K562 (cell line): ENCODE results near the gene TMC1. TPM values are rescaled to one million over a fixed set of nuclear protein-coding genes. Genes with fewer than 3 reads are reported as not detected.

Experiments
- ATAC-seq: fragments of 200-7000 bp; cut with Tn5 transposase; 3 replicates; pipeline ENCODE4 v1.9.1; 2020; ENCODE audit warnings: moderate library complexity
- BruUV-seq: library from RNA; stranded (reverse); fragments of 400-500 nt; replicated peaks from 2 replicates; lab custom pipeline; 2021; lab: Mats Ljungman, UMichigan
- CTCF ChIA-PET: fragments of 300-600 bp; formaldehyde crosslinking; extraction: SDS; loops from one replicate; lab custom pipeline; 2021; ENCODE audit warnings: low intra/inter-chr PET ratio; lab: Yijun Ruan, JAX
- POLR2A ChIA-PET: fragments of 300-600, 350-650 bp; sonication (Branson Sonifier 250); formaldehyde crosslinking; extraction: SDS; loops from one replicate; lab custom pipeline; 2021; ENCODE audit warnings: antibody characterized with exemption, inconsistent platforms; lab: Yijun Ruan, JAX
- DNase-seq, 4 experiments: peaks; one replicate each; pipeline versions ENCODE4 v3.0.0 to v3.0.0-alpha.2; 2011 to 2018; ENCODE audit warnings: low spot score in 3 of 4, mixed read lengths in 3 of 4; ENCODE audit errors: extremely low read depth in 1 of 4
- FAIRE-seq: peaks from 2 replicates; lab custom pipeline; 2011; peaks lifted over from hg19 to GRCh38; lab: Jason Lieb, UNC
- H2AFZ ChIP-seq: 2 replicates; pipeline ENCODE4 v1.6.0; 2011; ENCODE audit warnings: low read depth, low read length, control low read depth, inconsistent platforms
- H3K27ac ChIP-seq: fragments of 200-600 bp; 3 replicates; pipeline ENCODE4 v1.8.0; 2011; ENCODE audit warnings: low read depth, mild to moderate bottlenecking, control low read depth, inconsistent platforms, low read length, moderate library complexity, mixed read lengths; ENCODE audit errors: extremely low read depth
- H3K27me3 ChIP-seq, 2 experiments: fragments of 300-600 bp in 1 of 2; 2 replicates in 1 of 2; 3 replicates in 1 of 2; pipeline versions ENCODE4 v1.6.0 to v1.8.0; 2011; ENCODE audit warnings: inconsistent platforms in 2 of 2, low read length in 2 of 2, mild to moderate bottlenecking in 1 of 2, mixed read lengths in 1 of 2, moderate library complexity in 1 of 2; ENCODE audit not compliant: control insufficient read depth in 2 of 2, insufficient read depth in 2 of 2
- H3K36me3 ChIP-seq: fragments of 300-600 bp; 3 replicates; pipeline ENCODE4 v1.8.0; 2011; ENCODE audit warnings: mild to moderate bottlenecking, low read length, inconsistent platforms; ENCODE audit not compliant: control insufficient read depth, insufficient read depth
- H3K4me1 ChIP-seq, 2 experiments: fragments of 200-600 bp in 1 of 2; replicated peaks in 1 of 2; 2 replicates in 1 of 2; 3 replicates in 1 of 2; pipeline versions ENCODE4 v1.5.1 to v1.8.0; 2011; ENCODE audit warnings: inconsistent platforms in 2 of 2, low read length in 2 of 2, mild to moderate bottlenecking in 1 of 2, mixed read lengths in 1 of 2, moderate library complexity in 1 of 2; ENCODE audit not compliant: control insufficient read depth in 2 of 2, insufficient read depth in 2 of 2
- H3K4me2 ChIP-seq: 2 replicates; pipeline ENCODE4 v1.6.1; 2011; ENCODE audit warnings: low read length, control low read depth, inconsistent platforms, mixed read lengths; ENCODE audit not compliant: insufficient read depth
- H3K4me3 ChIP-seq: fragments of 200-600 bp; sonication (generic), shearing (Covaris generic); 2 replicates; pipeline ENCODE4 v1.5.1; 2016; ENCODE audit warnings: control low read depth, inconsistent platforms
- H3K79me2 ChIP-seq: fragments of 200-600 bp; 3 replicates; pipeline ENCODE4 v1.8.0; 2011; ENCODE audit warnings: low read length, inconsistent platforms; ENCODE audit not compliant: control insufficient read depth, insufficient read depth
- H3K9ac ChIP-seq, 2 experiments: 2 replicates each; pipeline versions ENCODE4 v1.6.0 to v1.6.1; 2011; ENCODE audit warnings: low read depth in 2 of 2, low read length in 2 of 2, control low read depth in 1 of 2, inconsistent platforms in 1 of 2, mild to moderate bottlenecking in 1 of 2, mixed read lengths in 1 of 2; ENCODE audit not compliant: insufficient read depth in 1 of 2
- H3K9me1 ChIP-seq: one replicate; pipeline ENCODE4 v1.6.0; 2011; ENCODE audit warnings: inconsistent platforms, mild to moderate bottlenecking, low read length, moderate library complexity; ENCODE audit not compliant: control insufficient read depth, insufficient read depth
- H3K9me3 ChIP-seq: replicated peaks from 2 replicates; pipeline ENCODE4 v1.5.1; 2011; ENCODE audit warnings: low read depth, low read length, inconsistent platforms; ENCODE audit not compliant: control insufficient read depth, insufficient read depth
- H4K20me1 ChIP-seq: replicated peaks from 2 replicates; pipeline ENCODE4 v1.6.1; 2011; ENCODE audit warnings: low read length, inconsistent platforms, mixed read lengths; ENCODE audit not compliant: control insufficient read depth, insufficient read depth
- E2F4 ChIP-seq: sonication (generic); formaldehyde crosslinking; IDR thresholded peaks from 2 replicates; pipeline ENCODE4 v1.8.0; 2022; ENCODE audit warnings: mild to moderate bottlenecking, low read depth, missing genetic modification reagents
- GABPA ChIP-seq: fragments of 200-800 bp; sonication (Bioruptor generic); conservative IDR thresholded peaks from 2 replicates; pipeline ENCODE4 v1.6.1; 2016; ENCODE audit warnings: low read depth, missing genetic modification characterization, missing compliant biosample characterization
- MAFK ChIP-seq: IDR thresholded peaks from 2 replicates; pipeline ENCODE4 v1.6.1; 2011; ENCODE audit warnings: low read length, improper control_type of control experiment
- MEF2A ChIP-seq: IDR thresholded peaks from 2 replicates; pipeline ENCODE4 v1.6.1; 2011; ENCODE audit warnings: low read depth, mild to moderate bottlenecking, low read length, moderate library complexity; ENCODE audit not compliant: control insufficient read depth
- MITF ChIP-seq: IDR thresholded peaks from 2 replicates; pipeline ENCODE4 v1.6.1; 2014; ENCODE audit warnings: antibody characterized with exemption
- PKNOX1 ChIP-seq: fragments of 450-650 bp; IDR thresholded peaks from 2 replicates; pipeline ENCODE4 v1.6.1; 2016
- RBM34 ChIP-seq: fragments of 200-400 bp; formaldehyde crosslinking; IDR thresholded peaks from 2 replicates; pipeline ENCODE4 v1.6.1; 2018; ENCODE audit warnings: low read length, borderline replicate concordance; ENCODE audit not compliant: insufficient read depth
- ZFP91 ChIP-seq: sonication (generic); formaldehyde crosslinking; IDR thresholded peaks from 2 replicates; pipeline ENCODE4 v1.8.0; 2022; ENCODE audit warnings: mild to moderate bottlenecking, missing genetic modification reagents
- ZNF696 ChIP-seq: fragments of 250-450 bp; sonication (Bioruptor Pico); conservative IDR thresholded peaks from 2 replicates; pipeline ENCODE4 v1.4.0; 2020; ENCODE audit warnings: mild to moderate bottlenecking, moderate library complexity
- in situ Hi-C: fragments of 300-500 bp; cut with MboI; formaldehyde crosslinking; loops from 4 replicates; pipeline ENCODE4 v1.15.0; 2018; ENCODE audit warnings: inconsistent platforms, mixed read lengths
- intact Hi-C: fragments of 100-400 bp; cut with micrococcal nuclease; formaldehyde crosslinking; loops from 2 replicates; pipeline ENCODE4 v1.14.2; 2022
- polyA plus RNA-seq, 8 experiments: library from polyadenylated mRNA; depleted of rRNA in 4 of 8; stranded (reverse) in 5 of 8; unstranded in 3 of 8; fragments of >200 nt; fragmentation: Nextera tagmentation in 2 of 8; fragmentation: Illumina TruSeq in 1 of 8; extraction: Ambion mirVana in 2 of 8; extraction: Trizol in 1 of 8; gene quantifications; 2 replicates each; pipeline versions ENCODE4 v1.2.1 to v1.2.3, GENCODE V29; 2011 to 2014; ENCODE audit warnings: inconsistent platforms in 1 of 8, missing spikeins in 1 of 8
- total RNA-seq, 7 experiments: library from RNA; depleted of rRNA in 6 of 7; stranded (reverse); fragments of >200 nt in 6 of 7; fragmentation: Illumina TruSeq in 2 of 7; extraction: Trizol in 2 of 7; gene quantifications; 2 replicates each; pipeline versions ENCODE4 v1.2.1 to v1.2.3, GENCODE V29; 2011 to 2021; ENCODE audit warnings: low replicate concordance in 1 of 7

TMC1 gene
- total and polyA plus RNA-seq, 9 of the 15 experiments (the other 6 are each of a cell fraction or from before 2014, with no cell fraction given) = 0.10 to 0.15 TPM; not detected in 7

- no TSS peak for BruUV-seq
- DNase-seq = no peak
- H3K4me2 ChIP-seq = no peak overlapping the region
- H3K36me3 ChIP-seq = no peaks in the 10 kb centered on the region
- no peak for FAIRE-seq
- no peak overlapping the region for H3K4me3 ChIP-seq
- H3K27ac ChIP-seq = no peak overlapping the region
- ChIA-PET POLR2A (no interaction called here), CTCF (no interaction called here)
- in situ Hi-C loops (no loop called here), intact Hi-C loops (no loop called here)
- TF ChIP-seq MEF2A (no peak), MITF (no peak), PKNOX1 (no peak), RBM34 (no peak), GABPA (tag) (no peak), ZNF696 (no peak), MAFK (no peak), E2F4 (CRISPR knock-in tag) (no peak), ZFP91 (CRISPR knock-in tag) (no peak)
- no peak overlapping the region for H3K9ac ChIP-seq
- H4K20me1 ChIP-seq = no peaks in the 10 kb centered on the region
- H3K4me1 ChIP-seq = no peaks in the 10 kb centered on the region
- no peaks in the 10 kb centered on the region for H3K9me1 ChIP-seq
- H3K9me3 ChIP-seq = no peaks in the 10 kb centered on the region
- no peak for ATAC-seq
- H2AFZ ChIP-seq = no peak overlapping the region
- no peaks in the 10 kb centered on the region for H3K79me2 ChIP-seq
- H3K27me3 ChIP-seq = no peaks in the 10 kb centered on the region
Observed at GRCh38 chr9:72696511-72696910, 175.1 kb downstream of the TMC1 start.
